OCI-LY1 (cell line): Measurements from ENCODE around the gene NIPA2.

Experiments used
- CTCF ChIP-seq: fragments of 200-600 bp; sonication (generic), shearing (Covaris generic); IDR thresholded peaks from 2 replicates; pipeline ENCODE4 v1.5.1; 2017; ENCODE audit warnings: mild to moderate bottlenecking, antibody characterized with exemption, low read length, moderate library complexity, mixed read lengths
- EZH2 ChIP-seq: fragments of 200-600 bp; sonication (generic), shearing (Covaris generic); IDR thresholded peaks from 2 replicates; pipeline ENCODE4 v1.8.0; 2017; ENCODE audit warnings: borderline replicate concordance, mixed run types, mild to moderate bottlenecking, antibody characterized with exemption, low read length, moderate library complexity, mixed read lengths

GRCh38 chr15:22903961-22904534 is 65.6 kb downstream of the NIPA2 start:
- TF ChIP-seq EZH2: no peak
- no peak for TF ChIP-seq CTCF
